Ascending aorta (tissue), 2 donors: ENCODE results near the gene GPANK1. TPM values are rescaled to one million over a fixed set of nuclear protein-coding genes. Genes with fewer than 3 reads are reported as not detected.

ENCODE experiments used
- DNase-seq, 2 donors: peaks; one replicate each; pipeline ENCODE4 v3.0.0-alpha.2; 2019; ENCODE audit warnings: low spot score in 2 of 2
- H3K27ac ChIP-seq, 2 donors: fragments of 200-600 bp; sonication (generic); one replicate each; pipeline ENCODE4 v1.5.1; 2016 to 2017; ENCODE audit warnings: mild to moderate bottlenecking in 1 of 2
- H3K27me3 ChIP-seq: fragments of 200-600 bp; sonication (generic); one replicate; pipeline ENCODE4 v1.5.1; 2017
- H3K36me3 ChIP-seq, 2 donors: fragments of 200-600 bp; sonication (generic); one replicate each; pipeline ENCODE4 v1.5.1; 2016
- H3K4me1 ChIP-seq, 2 donors: fragments of 200-600 bp; sonication (generic); one replicate each; pipeline ENCODE4 v1.5.1; 2016 to 2017; ENCODE audit warnings: mild to moderate bottlenecking in 1 of 2
- H3K4me3 ChIP-seq, 2 donors: fragments of 200-600 bp; sonication (generic); one replicate each; pipeline ENCODE4 v1.5.1; 2016 to 2017; ENCODE audit warnings: mild to moderate bottlenecking in 1 of 2
- H3K9me3 ChIP-seq, 2 donors: fragments of 200-600 bp; sonication (generic); one replicate each; pipeline ENCODE4 v1.5.1; 2016
- CTCF ChIP-seq, 3 experiments: fragments of 200-600 bp in 2 of 3; fragments of 450-650 bp in 1 of 3; sonication (generic) in 2 of 3; IDR thresholded peaks; one replicate each; pipeline ENCODE4 v1.5.1; 2016 to 2019; ENCODE audit warnings: antibody characterized with exemption in 3 of 3, mild to moderate bottlenecking in 1 of 3, moderate library complexity in 1 of 3
- intact Hi-C: fragments of 100-400 bp; cut with DNase I; formaldehyde crosslinking; loops from one replicate; pipeline ENCODE4 v1.15.1; 2023
- total RNA-seq: library from RNA; depleted of rRNA; stranded (reverse); fragments of >200 nt; gene quantifications from one replicate; pipeline ENCODE4 v1.1.0, GENCODE V29; 2016

GPANK1 gene
- total RNA-seq, 1 donor from 2014 or later = 9.8 TPM

- Histone ChIP-seq H3K4me3 (peak within 1 kb of the TSS; percentile 77 to 79), H3K27ac (peak within 1 kb of the TSS; percentile 84 to 88), H3K27me3 (no peaks in the 10 kb centered on the region), H3K9me3 (no peaks in the 10 kb centered on the region), H3K36me3 (peaks cover 7 to 24% of the 10 kb centered on the region in 2 donors), H3K4me1 (peaks cover 18 to 45% of the 10 kb centered on the region in 2 donors)
- no peak for TF ChIP-seq CTCF (IDR thresholded peaks at IDR 0.05)
- peak; percentile 57 to 92 for DNase-seq
- intact Hi-C loops = loop anchor here (5.0 to 10.0 kb wide), 3 partner anchors 514 to 1654 kb away; partner anchors contain the start of genes AGPAT1, RNF5, TAPBP and ZBTB22
Observed at GRCh38 chr6:31660381-31661261, 4.2 kb downstream of the GPANK1 start, which contains the start of gene C6orf47. Gene C6orf47, minus strand, starts transcription at chr6:31660778. Its CDS starts 831 bp downstream, at chr6:31659947.

GRCh38 chr6:31659649-31660380, 5.0 kb downstream of the GPANK1 start:
- TF ChIP-seq CTCF (IDR thresholded peaks at IDR 0.05) = no peak
- intact Hi-C loops = loop anchor here (5.0 to 10.0 kb wide), 3 partner anchors 515 to 1655 kb away; partner anchors contain the start of genes AGPAT1, RNF5, TAPBP and ZBTB22
- H3K36me3 ChIP-seq = peaks cover 7 to 24% of the 10 kb centered on the region in 2 donors
- H3K9me3 ChIP-seq = no peaks in the 10 kb centered on the region
- H3K27me3 ChIP-seq = no peaks in the 10 kb centered on the region
- peak overlapping the region; percentile 77 to 79 for H3K4me3 ChIP-seq
- H3K4me1 ChIP-seq = peaks cover 18 to 45% of the 10 kb centered on the region in 2 donors
- peak overlapping the region; percentile 84 to 88 for H3K27ac ChIP-seq
- DNase-seq = no peak

- TF ChIP-seq CTCF (IDR thresholded peaks at IDR 0.05) = no peak
- no peak for DNase-seq
- Histone ChIP-seq H3K27me3 (no peaks in the 10 kb centered on the region), H3K4me3 (peak overlapping the region; percentile 77 to 79), H3K36me3 (peaks cover 7 to 24% of the 10 kb centered on the region in 2 donors), H3K4me1 (peaks cover 17 to 45% of the 10 kb centered on the region in 2 donors), H3K27ac (peak overlapping the region; percentile 84 to 88), H3K9me3 (no peaks in the 10 kb centered on the region)
- intact Hi-C loops = no loop called here
Observed at GRCh38 chr6:31658983-31659648, 5.7 kb downstream of the GPANK1 start.

- H3K36me3 ChIP-seq = peaks cover 7 to 24% of the 10 kb centered on the region in 2 donors
- no peaks in the 10 kb centered on the region for H3K27me3 ChIP-seq
- DNase-seq = no peak
- H3K27ac ChIP-seq = peak overlapping the region in 1 of 2 donors; percentile 14
- peak overlapping the region in 1 of 2 donors; percentile 77 for H3K4me3 ChIP-seq
- H3K9me3 ChIP-seq = no peaks in the 10 kb centered on the region
- H3K4me1 ChIP-seq = peaks cover 12 to 40% of the 10 kb centered on the region in 2 donors
- TF ChIP-seq CTCF (IDR thresholded peaks at IDR 0.05) = no peak
- intact Hi-C loops = no loop called here
Observed at GRCh38 chr6:31658158-31658688, 6.6 kb downstream of the GPANK1 start.
